ENCODE data around the gene OVOL1. TPM values are rescaled to one million over a fixed set of nuclear protein-coding genes. Genes with fewer than 3 reads are reported as not detected.

Gene OVOL1
- total and polyA plus RNA-seq, 4 experiments from 2014 or later, result not detected

GRCh38 chr11:65770951-65771567, 15.8 kb upstream of the OVOL1 start:
- ChIA-PET CTCF (ENCODE audit: partially characterized antibody) (interaction anchor here (0.8 to 3.2 kb wide), 16 partner anchors 9 to 147 kb away, joined by 3 to 22 read pairs (median 8); partner anchors contain the start of genes AP5B1, CCDC85B, KAT5 and SNX32), POLR2A (ENCODE audit: partially characterized antibody) (interaction anchor here (0.9 to 2.5 kb wide), 3 partner anchors 9 to 50 kb away, joined by 3 to 12 read pairs (median 3); partner anchors contain the start of genes AP5B1 and RNASEH2C)
- H3K4me1 ChIP-seq (ENCODE audit: insufficient read depth, low read length), result no peaks in the 10 kb centered on the region
- no peaks in the 10 kb centered on the region for H3K27me3 Mint-ChIP-seq
- H3K36me3 ChIP-seq (ENCODE audit: insufficient read depth, low read length), result no peaks in the 10 kb centered on the region
- H3K4me3 ChIP-seq (ENCODE audit: low read length in 2 of 2), result no peak overlapping the region
- no peak for DNase-seq
- H3K9me3 Mint-ChIP-seq, result no peaks in the 10 kb centered on the region
- H3K4me3 Mint-ChIP-seq, result no peak overlapping the region
- peak overlapping the region in 1 of 7 donors; percentile 7 for H3K27ac Mint-ChIP-seq
- H3K27ac ChIP-seq (ENCODE audit: low read depth, low read length), result no peak overlapping the region
- H3K36me3 Mint-ChIP-seq, result peaks cover 0 to 3% of the 10 kb centered on the region in 2 donors
- no peaks in the 10 kb centered on the region for H3K9me3 ChIP-seq (ENCODE audit: control insufficient read depth in 1 of 2, low read length in 2 of 2)
- H3K27me3 ChIP-seq (ENCODE audit: insufficient read depth, low read length), result no peaks in the 10 kb centered on the region
- intact Hi-C loops (cut with micrococcal nuclease), result loop anchor here (1.0 kb wide), 1 partner anchor 47 kb away; no protein-coding TSS in a partner anchor
- peaks cover 0 to 8% (median 3%) of the 10 kb centered on the region in 4 donors for H3K4me1 Mint-ChIP-seq

DNA sequence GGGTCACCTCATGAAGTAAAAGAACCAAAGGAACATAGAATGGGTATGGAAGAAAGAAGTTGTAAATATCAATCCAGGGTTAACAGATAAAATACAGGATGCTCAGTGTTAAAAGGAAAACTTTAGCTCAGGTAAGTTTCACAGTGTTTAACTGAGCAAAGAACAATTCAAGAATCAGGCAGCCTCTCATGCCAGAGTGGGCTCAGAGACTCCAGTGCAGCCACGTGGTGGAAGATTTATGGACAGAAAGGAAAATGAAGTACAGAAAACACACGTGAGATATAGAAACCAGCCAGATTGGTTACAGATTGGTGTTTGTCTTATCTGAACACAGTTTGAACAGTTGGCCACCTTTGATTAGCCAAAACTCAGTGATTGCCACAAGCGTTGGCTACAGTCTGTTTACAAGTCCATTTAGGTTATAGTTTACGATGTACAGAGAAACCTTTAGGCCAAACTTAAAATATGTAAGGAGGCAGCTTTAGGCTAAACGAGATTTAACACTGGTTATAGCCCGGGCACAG, 15.2 kb upstream of the OVOL1 start:
- Histone ChIP-seq H3K4me3 (ENCODE audit: low read length in 2 of 2) (no peak overlapping the region), H3K27ac (ENCODE audit: low read depth, low read length) (no peak overlapping the region), H3K36me3 (ENCODE audit: insufficient read depth, low read length) (no peaks in the 10 kb centered on the region), H3K27me3 (ENCODE audit: insufficient read depth, low read length) (no peaks in the 10 kb centered on the region), H3K9me3 (ENCODE audit: control insufficient read depth in 1 of 2, low read length in 2 of 2) (no peaks in the 10 kb centered on the region), H3K4me1 (ENCODE audit: insufficient read depth, low read length) (no peaks in the 10 kb centered on the region)
- ChIA-PET CTCF (ENCODE audit: partially characterized antibody) (interaction anchor here (1.6 to 3.2 kb wide), 5 partner anchors 8 to 60 kb away, joined by 4 to 22 read pairs (median 19); partner anchors contain the start of genes AP5B1 and KAT5), POLR2A (ENCODE audit: partially characterized antibody) (interaction anchor here (0.6 to 2.5 kb wide), 2 partner anchors 9 to 119 kb away, joined by 3 to 12 read pairs; partner anchors contain the start of genes AP5B1 and CCDC85B)
- Mint-ChIP-seq H3K27ac (no peak overlapping the region), H3K4me1 (peaks cover 0 to 8% (median 3%) of the 10 kb centered on the region in 4 donors), H3K4me3 (no peak overlapping the region), H3K27me3 (no peaks in the 10 kb centered on the region), H3K9me3 (no peaks in the 10 kb centered on the region), H3K36me3 (peaks cover 0 to 3% of the 10 kb centered on the region in 2 donors)
- DNase-seq, result no peak
- intact Hi-C loops (cut with micrococcal nuclease), result no loop called here

DNA sequence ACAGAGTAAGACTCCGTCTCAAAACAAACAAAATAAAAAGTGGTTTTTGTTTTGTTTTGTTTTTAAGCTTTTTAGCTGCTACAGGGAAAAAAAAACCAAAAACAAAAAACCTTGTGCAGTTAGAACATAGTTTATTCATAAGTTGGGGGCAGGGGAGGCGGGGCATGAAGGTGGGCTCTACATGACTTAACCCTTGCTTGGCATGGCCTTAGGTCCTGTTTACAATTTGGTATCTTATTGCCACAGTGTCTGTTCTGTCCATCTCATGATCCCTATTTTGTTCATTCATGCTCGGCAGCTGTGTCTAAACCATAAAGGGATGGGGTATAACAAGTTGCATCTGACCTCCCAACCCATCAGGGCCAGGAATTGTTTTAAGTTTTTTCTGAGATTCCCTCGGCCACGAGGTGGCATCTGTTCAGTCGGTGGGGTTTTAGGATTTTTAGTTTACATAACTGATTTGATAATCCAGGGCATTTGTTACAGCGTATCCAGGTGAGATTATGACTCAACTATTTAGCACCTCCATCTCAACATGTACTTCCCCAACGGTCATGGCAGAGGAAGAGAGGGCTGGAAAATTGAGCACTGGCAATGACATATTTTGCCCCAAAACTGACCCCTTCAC, 13.0 kb upstream of the OVOL1 start:
- ChIA-PET POLR2A (ENCODE audit: partially characterized antibody) (interaction anchor here (1.0 to 1.2 kb wide), 2 partner anchors 62 to 63 kb away, joined by 3 to 4 read pairs; partner anchors contain the start of gene KAT5), CTCF (ENCODE audit: partially characterized antibody) (no interaction called here)
- Mint-ChIP-seq H3K4me3 (no peak overlapping the region), H3K4me1 (peaks cover 0 to 8% (median 3%) of the 10 kb centered on the region in 4 donors), H3K9me3 (no peaks in the 10 kb centered on the region), H3K36me3 (peaks cover 0 to 10% of the 10 kb centered on the region in 2 donors), H3K27ac (no peak overlapping the region), H3K27me3 (no peaks in the 10 kb centered on the region)
- no peak overlapping the region for H3K4me3 ChIP-seq (ENCODE audit: low read length in 2 of 2)
- DNase-seq, result no peak
- H3K36me3 ChIP-seq (ENCODE audit: insufficient read depth, low read length), result peaks cover 3% of the 10 kb centered on the region
- no peak overlapping the region for H3K27ac ChIP-seq (ENCODE audit: low read depth, low read length)
- H3K27me3 ChIP-seq (ENCODE audit: insufficient read depth, low read length), result no peaks in the 10 kb centered on the region
- H3K9me3 ChIP-seq (ENCODE audit: control insufficient read depth in 1 of 2, low read length in 2 of 2), result no peaks in the 10 kb centered on the region
- intact Hi-C loops (cut with micrococcal nuclease), result no loop called here
- H3K4me1 ChIP-seq (ENCODE audit: insufficient read depth, low read length), result peaks cover 3% of the 10 kb centered on the region

- intact Hi-C loops (cut with micrococcal nuclease), result no loop called here
- H3K9me3 ChIP-seq (ENCODE audit: control insufficient read depth in 1 of 2, low read length in 2 of 2), result no peaks in the 10 kb centered on the region
- POLR2A ChIA-PET (ENCODE audit: partially characterized antibody), result interaction anchor here (1.2 kb wide), 1 partner anchor 63 kb away, joined by 4 read pairs; no protein-coding TSS in a partner anchor
- H3K27ac ChIP-seq (ENCODE audit: low read depth, low read length), result no peak overlapping the region
- Mint-ChIP-seq H3K9me3 (no peaks in the 10 kb centered on the region), H3K27ac (peak overlapping the region in 2 of 7 donors; percentile 15 to 47), H3K27me3 (no peaks in the 10 kb centered on the region), H3K4me1 (peaks cover 2 to 8% (median 6%) of the 10 kb centered on the region in 4 donors), H3K36me3 (peaks cover 0 to 10% of the 10 kb centered on the region in 2 donors), H3K4me3 (no peak overlapping the region)
- no peak overlapping the region for H3K4me3 ChIP-seq (ENCODE audit: low read length in 2 of 2)
- CTCF ChIA-PET (ENCODE audit: partially characterized antibody), result interaction anchor here (1.1 to 1.4 kb wide), 2 partner anchors 44 to 116 kb away, joined by 3 read pairs; partner anchors contain the start of gene CCDC85B
- DNase-seq, result no peak
- H3K4me1 ChIP-seq (ENCODE audit: insufficient read depth, low read length), result peaks cover 11% of the 10 kb centered on the region
- peaks cover 3% of the 10 kb centered on the region for H3K36me3 ChIP-seq (ENCODE audit: insufficient read depth, low read length)
- H3K27me3 ChIP-seq (ENCODE audit: insufficient read depth, low read length), result no peaks in the 10 kb centered on the region
Observed at GRCh38 chr11:65774525-65775306, 12.1 kb upstream of the OVOL1 start.

GRCh38 chr11:65776196-65776595, 10.7 kb upstream of the OVOL1 start:
- H3K9me3 ChIP-seq (ENCODE audit: control insufficient read depth in 1 of 2, low read length in 2 of 2), result no peaks in the 10 kb centered on the region
- H3K4me3 ChIP-seq (ENCODE audit: low read length in 2 of 2), result no peak overlapping the region
- no peak overlapping the region for H3K27ac ChIP-seq (ENCODE audit: low read depth, low read length)
- DNase-seq, result no peak
- H3K4me1 ChIP-seq (ENCODE audit: insufficient read depth, low read length), result peaks cover 13% of the 10 kb centered on the region
- H3K36me3 ChIP-seq (ENCODE audit: insufficient read depth, low read length), result peaks cover 3% of the 10 kb centered on the region
- intact Hi-C loops (cut with micrococcal nuclease), result no loop called here
- Mint-ChIP-seq H3K36me3 (peaks cover 0 to 10% of the 10 kb centered on the region in 2 donors), H3K4me1 (peaks cover 3 to 10% (median 5%) of the 10 kb centered on the region in 4 donors), H3K4me3 (no peak overlapping the region), H3K27ac (peak overlapping the region in 2 of 7 donors; percentile 22 to 63), H3K27me3 (no peaks in the 10 kb centered on the region), H3K9me3 (no peaks in the 10 kb centered on the region)
- H3K27me3 ChIP-seq (ENCODE audit: insufficient read depth, low read length), result no peaks in the 10 kb centered on the region
- ChIA-PET POLR2A (ENCODE audit: partially characterized antibody) (interaction anchor here (0.6 to 1.1 kb wide), 2 partner anchors 9 to 41 kb away, joined by 3 to 4 read pairs; no protein-coding TSS in a partner anchor), CTCF (ENCODE audit: partially characterized antibody) (interaction anchor here (1.0 to 6.0 kb wide), 6 partner anchors 9 to 213 kb away, joined by 3 to 39 read pairs (median 5); partner anchors contain the start of gene KAT5)

DNA sequence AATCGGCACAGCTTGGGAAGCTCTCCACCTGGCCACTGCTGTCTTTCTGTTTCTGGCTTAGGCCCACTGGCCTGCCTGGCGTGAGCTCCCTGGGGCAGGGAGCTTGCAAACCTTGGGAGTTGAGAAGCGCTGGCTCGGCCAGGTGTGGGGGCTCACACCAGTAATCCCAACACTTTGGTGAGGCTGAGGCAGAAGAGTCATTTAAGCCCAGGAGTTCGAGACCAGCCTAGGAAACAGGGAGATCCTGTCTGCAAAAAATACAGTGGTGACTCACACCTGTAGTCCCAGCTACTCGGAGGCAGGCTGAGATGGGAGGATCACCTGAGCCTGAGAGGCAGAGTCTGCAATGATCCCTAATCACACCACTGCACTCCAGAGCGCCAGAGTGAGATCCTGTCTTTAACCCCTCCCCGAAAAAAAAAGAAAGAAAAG, 10.1 kb upstream of the OVOL1 start:
- peaks cover 16% of the 10 kb centered on the region for H3K4me1 ChIP-seq (ENCODE audit: insufficient read depth, low read length)
- no peak overlapping the region for H3K4me3 ChIP-seq (ENCODE audit: low read length in 2 of 2)
- POLR2A ChIA-PET (ENCODE audit: partially characterized antibody), result interaction anchor here (1.1 to 1.5 kb wide), 2 partner anchors 11 to 41 kb away, joined by 3 to 4 read pairs; no protein-coding TSS in a partner anchor
- CTCF ChIA-PET (ENCODE audit: partially characterized antibody), result interaction anchor here (1.0 to 9.0 kb wide), 7 partner anchors 10 to 213 kb away, joined by 3 to 107 read pairs (median 6); partner anchors contain the start of gene KAT5
- no peaks in the 10 kb centered on the region for H3K9me3 Mint-ChIP-seq
- H3K27ac ChIP-seq (ENCODE audit: low read depth, low read length), result no peak overlapping the region
- no peaks in the 10 kb centered on the region for H3K27me3 Mint-ChIP-seq
- H3K36me3 ChIP-seq (ENCODE audit: insufficient read depth, low read length), result peaks cover 3% of the 10 kb centered on the region
- peak overlapping the region in 2 of 8 donors; percentile 20 to 35 for H3K4me3 Mint-ChIP-seq
- no peaks in the 10 kb centered on the region for H3K9me3 ChIP-seq (ENCODE audit: control insufficient read depth in 1 of 2, low read length in 2 of 2)
- H3K4me1 Mint-ChIP-seq, result peaks cover 3 to 10% (median 5%) of the 10 kb centered on the region in 4 donors
- no peaks in the 10 kb centered on the region for H3K27me3 ChIP-seq (ENCODE audit: insufficient read depth, low read length)
- no peak for DNase-seq
- peak overlapping the region in 3 of 7 donors; percentile 51 to 75 (median 63) for H3K27ac Mint-ChIP-seq
- intact Hi-C loops (cut with micrococcal nuclease), result loop anchor here (1.0 kb wide), 1 partner anchor 15 kb away; no protein-coding TSS in a partner anchor
- peaks cover 0 to 10% of the 10 kb centered on the region in 2 donors for H3K36me3 Mint-ChIP-seq
